Right cardiac atrium (tissue), 5 donors: ENCODE data around the gene NKX3-2. TPM values are rescaled to one million over a fixed set of nuclear protein-coding genes. Genes with fewer than 3 reads are reported as not detected.

ENCODE experiments used
- ATAC-seq, 2 donors: fragments of 200-7000 bp; cut with Tn5 transposase; one replicate each; pipeline versions ENCODE4 v1.8.0 to v1.9.1; 2020; ENCODE audit warnings: moderate library complexity in 2 of 2, mild to moderate bottlenecking in 1 of 2
- DNase-seq, 3 donors: peaks; one replicate each; pipeline ENCODE4 v3.0.0-alpha.2; 2020
- H3K27ac ChIP-seq: one replicate; pipeline ENCODE4 v1.5.1; 2013; ENCODE audit warnings: mild to moderate bottlenecking, low read length, control low read depth, moderate library complexity
- H3K27me3 ChIP-seq: one replicate; pipeline ENCODE4 v1.6.1; 2013; ENCODE audit not compliant: control insufficient read depth, insufficient read depth
- H3K4me1 ChIP-seq: one replicate; pipeline ENCODE4 v1.6.1; 2013; ENCODE audit warnings: low read length; ENCODE audit not compliant: control insufficient read depth, insufficient read depth
- H3K4me3 ChIP-seq: one replicate; pipeline ENCODE4 v1.5.1; 2013; ENCODE audit warnings: low read length, control low read depth
- H3K9me3 ChIP-seq: one replicate; pipeline ENCODE4 v1.6.1; 2013; ENCODE audit warnings: low read length; ENCODE audit not compliant: control insufficient read depth
- WGBS: extraction: QIAGEN DNeasy Blood & Tissue Kit; methylation state at CpG from one replicate; pipeline ENCODE4 v1.1.7; 2013; 5-methylcytosine and 5-hydroxymethylcytosine counted together
- intact Hi-C, 4 donors: fragments of 100-400 bp; cut with DNase I; formaldehyde crosslinking; loops; one replicate each; pipeline versions ENCODE4 v1.11.0 to v1.14.0; 2022 to 2023
- polyA plus RNA-seq: library from polyadenylated mRNA; stranded (reverse); fragments of 200-250 nt; gene quantifications from one replicate; pipeline ENCODE4 v1.2.3, GENCODE V29; 2013
- total RNA-seq, 4 donors: library from RNA; stranded (reverse); fragmentation: NEBNext Ultra II Directional; extraction: Animal tissue kit (Norgen Biotek cat#: 25700); gene quantifications; one replicate each; pipeline ENCODE4 v1.2.1, GENCODE V29; 2021
- donor health status: healthy with polysubstance abuse.
- donor health status: DM: no; HTN: yes; CAD: no.
- donor health status: DM: no; HTN: no; CAD: no.
- donor health status: DM: no; HTN: yes; CAD: no; lungs with severe emphysema.
- donor health status: DM: yes; HTN: yes; CAD: no.

NKX3-2 gene
- total and polyA plus RNA-seq, 5 donors: 0.05 to 0.12 TPM; not detected in 3

- intact Hi-C loops: no loop called here
- H3K4me3 ChIP-seq: no peak overlapping the region
- H3K27me3 ChIP-seq: no peaks in the 10 kb centered on the region
Measured at GRCh38 chr4:13529128-13529919, 15.0 kb downstream of the NKX3-2 start.

GRCh38 chr4:13528821-13529127 lies 15.5 kb downstream of the NKX3-2 start:
- intact Hi-C loops: no loop called here
- no peak for DNase-seq
- no peaks in the 10 kb centered on the region for H3K27me3 ChIP-seq
- no peak for ATAC-seq
- 9% methylated on average over 5 of the region's 5 CpGs for WGBS
- no peak overlapping the region for H3K4me3 ChIP-seq
- H3K9me3 ChIP-seq: peaks cover 13% of the 10 kb centered on the region
- no peaks in the 10 kb centered on the region for H3K4me1 ChIP-seq
- no peak overlapping the region for H3K27ac ChIP-seq

More at GRCh38 chr4:13529128-13529919, 15.0 kb downstream of the NKX3-2 start:
- H3K27ac ChIP-seq: no peak overlapping the region
- H3K4me1 ChIP-seq: no peaks in the 10 kb centered on the region
- WGBS: 9% methylated on average over 37 of the region's 37 CpGs
- DNase-seq (no peak), ATAC-seq (no peak)
- peaks cover 8% of the 10 kb centered on the region for H3K9me3 ChIP-seq

- WGBS: 4% methylated on average over 35 of the region's 35 CpGs
- ATAC-seq: no peak
- no peaks in the 10 kb centered on the region for H3K27me3 ChIP-seq
- H3K4me1 ChIP-seq: no peaks in the 10 kb centered on the region
- no peak overlapping the region for H3K4me3 ChIP-seq
- peaks cover 14% of the 10 kb centered on the region for H3K9me3 ChIP-seq
- intact Hi-C loops: no loop called here
- H3K27ac ChIP-seq: no peak overlapping the region
- no peak for DNase-seq
Measured at GRCh38 chr4:13527981-13528820, 16.1 kb downstream of the NKX3-2 start.

- WGBS: 2% methylated on average over 46 of the region's 46 CpGs
- peaks cover 14% of the 10 kb centered on the region for H3K9me3 ChIP-seq
- H3K4me1 ChIP-seq: no peaks in the 10 kb centered on the region
- H3K4me3 ChIP-seq: no peak overlapping the region
- ATAC-seq (no peak), DNase-seq (no peak)
- intact Hi-C loops: no loop called here
- no peak overlapping the region for H3K27ac ChIP-seq
- H3K27me3 ChIP-seq: no peaks in the 10 kb centered on the region
Measured at GRCh38 chr4:13527192-13527980, 16.9 kb downstream of the NKX3-2 start.

- H3K4me1 ChIP-seq: no peaks in the 10 kb centered on the region
- H3K9me3 ChIP-seq: peaks cover 14% of the 10 kb centered on the region
- no peaks in the 10 kb centered on the region for H3K27me3 ChIP-seq
- no peak for ATAC-seq
- DNase-seq: no peak
- H3K27ac ChIP-seq: no peak overlapping the region
- H3K4me3 ChIP-seq: no peak overlapping the region
- 42% methylated on average over 3 of the region's 3 CpGs for WGBS
- intact Hi-C loops: no loop called here
Measured at GRCh38 chr4:13526658-13527057, 17.6 kb downstream of the NKX3-2 start.

- intact Hi-C loops: no loop called here
- DNase-seq (no peak), ATAC-seq (no peak)
- no peak overlapping the region for H3K4me3 ChIP-seq
- no peaks in the 10 kb centered on the region for H3K4me1 ChIP-seq
- H3K9me3 ChIP-seq: peaks cover 14% of the 10 kb centered on the region
- no peak overlapping the region for H3K27ac ChIP-seq
- no peaks in the 10 kb centered on the region for H3K27me3 ChIP-seq
- WGBS: 44% methylated on average over 4 of the region's 4 CpGs
Measured at GRCh38 chr4:13525606-13526281, 18.6 kb downstream of the NKX3-2 start.

- WGBS: 10% methylated on average over 36 of the region's 36 CpGs
- intact Hi-C loops: no loop called here
- no peak for DNase-seq
- peaks cover 14% of the 10 kb centered on the region for H3K9me3 ChIP-seq
- no peaks in the 10 kb centered on the region for H3K27me3 ChIP-seq
- no peaks in the 10 kb centered on the region for H3K4me1 ChIP-seq
- H3K4me3 ChIP-seq: no peak overlapping the region
- ATAC-seq: no peak
- no peak overlapping the region for H3K27ac ChIP-seq
Measured at GRCh38 chr4:13524504-13525243, 19.6 kb downstream of the NKX3-2 start.

GRCh38 chr4:13523591-13524503 lies 20.5 kb downstream of the NKX3-2 start:
- intact Hi-C loops: no loop called here
- WGBS: 13% methylated on average over 59 of the region's 59 CpGs
- no peaks in the 10 kb centered on the region for H3K4me1 ChIP-seq
- DNase-seq (no peak), ATAC-seq (no peak)
- no peak overlapping the region for H3K4me3 ChIP-seq
- no peak overlapping the region for H3K27ac ChIP-seq
- H3K9me3 ChIP-seq: peaks cover 14% of the 10 kb centered on the region
- no peaks in the 10 kb centered on the region for H3K27me3 ChIP-seq

GRCh38 chr4:13523105-13523477 lies 21.2 kb downstream of the NKX3-2 start:
- ATAC-seq: no peak
- no peak for DNase-seq
- intact Hi-C loops: no loop called here
- Histone ChIP-seq H3K4me3 (no peak overlapping the region), H3K9me3 (peaks cover 14% of the 10 kb centered on the region), H3K27ac (no peak overlapping the region), H3K4me1 (no peaks in the 10 kb centered on the region), H3K27me3 (no peaks in the 10 kb centered on the region)
- WGBS: 8% methylated on average over 17 of the region's 17 CpGs
